ENCODE results near the gene GALNT9. TPM values are rescaled to one million over a fixed set of nuclear protein-coding genes. Genes with fewer than 3 reads are reported as not detected.

The GALNT9 gene
- total and polyA plus RNA-seq, 12 donors: 0.01 to 0.19 TPM; not detected in 10

DNA sequence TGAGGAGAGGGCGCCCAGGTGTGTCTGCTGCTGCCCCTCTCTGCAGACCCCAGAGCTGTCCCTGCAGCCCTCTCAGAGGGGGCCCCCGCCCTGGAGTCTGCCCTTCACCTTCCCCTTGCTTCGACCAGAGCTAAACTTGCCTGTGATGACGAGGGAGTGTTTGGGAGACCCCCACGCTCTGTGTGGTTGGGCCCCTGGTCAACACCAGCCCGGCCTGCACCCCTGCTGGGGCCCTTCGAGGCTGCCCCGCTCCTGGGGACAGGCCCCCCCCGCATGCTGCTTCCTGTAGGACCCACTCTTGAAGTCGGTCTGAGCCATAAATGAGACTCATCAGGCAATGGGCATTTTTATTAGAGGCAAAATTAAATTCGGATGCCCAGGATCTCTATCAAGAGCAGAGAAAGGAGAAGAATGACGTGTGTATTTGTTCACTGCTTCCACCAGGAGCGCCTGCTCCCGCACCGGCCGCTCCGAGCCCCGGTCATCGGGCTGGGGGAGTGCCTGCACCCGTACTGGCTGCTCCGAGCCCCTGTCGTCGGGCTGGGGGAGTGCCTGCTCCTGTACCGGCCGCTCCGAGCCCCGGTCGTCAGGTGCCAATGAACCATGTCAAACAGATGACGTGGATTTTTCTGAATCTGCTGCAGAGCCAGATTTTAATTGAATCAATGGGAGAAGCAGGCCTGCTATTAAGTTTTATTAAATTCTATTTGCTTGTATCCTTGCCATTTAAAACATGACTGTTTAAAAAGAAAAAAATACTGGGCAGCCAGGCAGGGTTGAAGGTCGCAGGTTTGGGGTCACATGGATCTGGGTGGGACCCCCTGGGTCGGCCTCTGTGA, 137.5 kb downstream of the GALNT9 start:
- DNase-seq (no peak), ATAC-seq (no peak)
- Histone ChIP-seq H3K36me3 (no peaks in the 10 kb centered on the region), H3K4me1 (peaks cover 3 to 19% (median 13%) of the 10 kb centered on the region in 9 donors), H3K27me3 (peaks cover 0 to 41% (median 9%) of the 10 kb centered on the region in 7 donors), H3K27ac (no peak overlapping the region), H3K9me3 (peaks cover 0 to 22% (median 0%) of the 10 kb centered on the region in 11 donors), H3K4me3 (no peak overlapping the region)
- intact Hi-C loops (cut with DNase I): no loop called here
- WGBS, 2 donors: 63 to 71% methylated on average over 31 of the region's 31 CpGs
- TF ChIP-seq, protein P1, sequence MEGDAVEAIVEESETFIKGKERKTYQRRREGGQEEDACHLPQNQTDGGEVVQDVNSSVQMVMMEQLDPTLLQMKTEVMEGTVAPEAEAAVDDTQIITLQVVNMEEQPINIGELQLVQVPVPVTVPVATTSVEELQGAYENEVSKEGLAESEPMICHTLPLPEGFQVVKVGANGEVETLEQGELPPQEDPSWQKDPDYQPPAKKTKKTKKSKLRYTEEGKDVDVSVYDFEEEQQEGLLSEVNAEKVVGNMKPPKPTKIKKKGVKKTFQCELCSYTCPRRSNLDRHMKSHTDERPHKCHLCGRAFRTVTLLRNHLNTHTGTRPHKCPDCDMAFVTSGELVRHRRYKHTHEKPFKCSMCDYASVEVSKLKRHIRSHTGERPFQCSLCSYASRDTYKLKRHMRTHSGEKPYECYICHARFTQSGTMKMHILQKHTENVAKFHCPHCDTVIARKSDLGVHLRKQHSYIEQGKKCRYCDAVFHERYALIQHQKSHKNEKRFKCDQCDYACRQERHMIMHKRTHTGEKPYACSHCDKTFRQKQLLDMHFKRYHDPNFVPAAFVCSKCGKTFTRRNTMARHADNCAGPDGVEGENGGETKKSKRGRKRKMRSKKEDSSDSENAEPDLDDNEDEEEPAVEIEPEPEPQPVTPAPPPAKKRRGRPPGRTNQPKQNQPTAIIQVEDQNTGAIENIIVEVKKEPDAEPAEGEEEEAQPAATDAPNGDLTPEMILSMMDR (IDR thresholded peaks at IDR 0.05): no peak

DNA sequence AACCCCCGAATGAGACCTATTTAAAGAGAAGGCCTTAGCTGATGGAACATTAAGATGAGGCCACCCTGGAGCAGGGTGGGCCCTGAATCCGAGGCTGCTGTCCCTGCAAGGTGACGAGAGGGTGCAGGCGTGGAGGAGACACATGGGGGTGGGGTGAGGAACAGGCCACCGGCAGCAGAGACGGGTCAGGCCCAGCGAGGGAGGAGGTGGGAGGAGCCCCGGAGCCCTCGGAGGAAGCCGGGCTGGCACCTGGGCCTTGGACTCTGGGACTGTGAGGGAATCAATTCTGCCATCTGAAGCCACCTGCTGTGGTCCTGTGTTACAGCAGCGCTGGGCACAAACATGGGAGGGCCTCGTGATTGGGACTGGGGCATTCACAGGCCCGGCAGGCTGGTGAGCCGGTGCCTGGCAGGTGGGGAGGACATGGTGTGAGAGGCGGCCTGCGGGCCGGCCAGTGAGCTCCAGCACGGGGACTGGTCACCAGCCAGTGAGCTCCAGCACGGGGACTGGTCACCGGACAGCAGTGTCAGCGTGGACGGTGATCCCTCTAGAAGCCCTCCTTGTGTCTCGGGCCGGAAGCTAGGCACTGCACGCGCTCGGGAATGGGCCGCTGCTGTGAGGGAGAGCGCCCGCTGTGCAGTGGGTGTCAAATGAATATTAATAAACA, 138.4 kb downstream of the GALNT9 start:
- TF ChIP-seq, protein P1 (IDR thresholded peaks at IDR 0.05): no peak
- peaks cover 0 to 32% (median 0%) of the 10 kb centered on the region in 11 donors for H3K9me3 ChIP-seq
- WGBS, 2 donors: 82 to 88% methylated on average over 30 of the region's 30 CpGs
- H3K27ac ChIP-seq: no peak overlapping the region
- no peaks in the 10 kb centered on the region for H3K36me3 ChIP-seq
- peaks cover 3 to 29% (median 13%) of the 10 kb centered on the region in 9 donors for H3K4me1 ChIP-seq
- no peak overlapping the region for H3K4me3 ChIP-seq
- intact Hi-C loops (cut with DNase I): no loop called here
- ATAC-seq: no peak
- DNase-seq: no peak
- peaks cover 0 to 49% (median 9%) of the 10 kb centered on the region in 7 donors for H3K27me3 ChIP-seq

DNA sequence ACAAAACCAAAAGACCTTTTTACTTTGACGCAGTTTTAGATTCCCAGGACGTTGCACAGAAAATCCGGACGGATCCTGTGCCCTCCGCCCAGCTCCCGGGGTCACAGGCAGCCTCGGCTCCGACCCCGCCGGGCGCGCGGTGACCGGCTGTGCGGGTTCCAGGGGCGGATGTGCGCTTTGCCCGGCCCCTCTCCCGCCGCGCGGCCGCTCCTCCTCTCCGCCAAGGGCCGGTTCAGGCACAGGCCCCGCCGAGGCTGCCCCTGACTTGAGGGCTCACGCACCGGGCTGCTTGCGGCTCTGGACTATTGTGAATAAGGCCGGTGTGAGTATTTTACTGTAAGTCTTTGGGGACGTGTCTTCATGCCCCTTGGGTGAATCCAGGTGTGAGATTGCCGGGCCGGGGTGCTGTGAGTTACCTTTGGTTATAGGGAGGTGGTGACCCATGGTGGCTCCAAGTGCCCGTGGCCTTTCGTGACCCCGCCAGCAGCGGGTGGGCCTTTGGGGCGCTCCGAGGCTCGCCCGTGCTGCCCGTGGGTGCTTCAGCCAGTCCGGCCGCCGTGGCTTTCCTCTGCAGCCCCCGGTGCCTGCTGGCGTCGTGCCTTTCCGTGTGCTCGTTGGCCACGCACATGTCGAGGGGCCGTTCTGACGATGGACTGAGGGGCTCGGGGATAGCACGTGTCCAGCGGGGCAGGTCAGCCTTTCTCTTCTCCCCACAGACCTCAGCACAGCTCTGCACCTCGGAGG, 139.2 kb downstream of the GALNT9 start:
- intact Hi-C loops (cut with DNase I): no loop called here
- Histone ChIP-seq H3K27me3 (peaks cover 0 to 56% (median 9%) of the 10 kb centered on the region in 7 donors), H3K27ac (peak overlapping the region in 9 of 10 donors; percentile 8 to 78 (median 45)), H3K4me3 (peak overlapping the region; percentile 39 to 79 (median 56)), H3K9me3 (peaks cover 0 to 39% (median 0%) of the 10 kb centered on the region in 11 donors), H3K36me3 (no peaks in the 10 kb centered on the region), H3K4me1 (peaks cover 3 to 34% (median 13%) of the 10 kb centered on the region in 9 donors)
- ATAC-seq (peak in 7 of 8 donors; percentile 3 to 31 (median 13)), DNase-seq (peak in 1 of 2 donors; percentile 39)
- WGBS, 2 donors: 39 to 40% methylated on average over 59 of the region's 59 CpGs
- TF ChIP-seq, protein P1 (IDR thresholded peaks at IDR 0.05): no peak

All from heart right ventricle (tissue), 16 donors.